HG03175 (cell line): ENCODE measurements around the gene VPS52.
"Not testable (repeated sequence)": the region's sequence is repeated elsewhere in the genome, so short reads cannot be mapped to it uniquely, and the experiment has no call there.

Experiments used
- ATAC-seq: cut with Tn5 transposase; IDR thresholded peaks from one replicate; pipeline ENCODE4 v1.9.1; 2021; ENCODE audit warnings: mild to moderate bottlenecking, moderate library complexity; ENCODE audit not compliant: unreplicated experiment

The VPS52 gene

DNA sequence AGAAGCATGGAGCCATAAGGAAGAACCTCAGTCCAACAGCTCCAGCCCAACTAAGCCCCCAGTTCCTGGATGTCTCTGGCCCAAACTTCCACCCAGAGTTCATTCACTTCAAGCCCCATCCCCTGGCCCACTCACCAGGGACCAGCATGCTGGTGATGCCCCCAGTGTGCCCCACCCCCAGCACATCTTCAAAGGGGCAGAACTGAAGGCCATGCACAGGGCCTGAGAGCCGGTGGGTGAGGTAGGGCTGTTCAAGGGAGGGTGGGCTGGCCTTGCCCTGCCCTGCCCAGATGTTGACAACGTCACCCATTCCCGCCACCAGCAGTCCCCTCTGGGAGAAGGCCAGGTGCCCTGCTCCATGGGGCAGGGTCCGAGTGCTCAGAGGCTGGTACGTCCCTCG lies 8.9 kb upstream of the VPS52 start:
- no peak for ATAC-seq

DNA sequence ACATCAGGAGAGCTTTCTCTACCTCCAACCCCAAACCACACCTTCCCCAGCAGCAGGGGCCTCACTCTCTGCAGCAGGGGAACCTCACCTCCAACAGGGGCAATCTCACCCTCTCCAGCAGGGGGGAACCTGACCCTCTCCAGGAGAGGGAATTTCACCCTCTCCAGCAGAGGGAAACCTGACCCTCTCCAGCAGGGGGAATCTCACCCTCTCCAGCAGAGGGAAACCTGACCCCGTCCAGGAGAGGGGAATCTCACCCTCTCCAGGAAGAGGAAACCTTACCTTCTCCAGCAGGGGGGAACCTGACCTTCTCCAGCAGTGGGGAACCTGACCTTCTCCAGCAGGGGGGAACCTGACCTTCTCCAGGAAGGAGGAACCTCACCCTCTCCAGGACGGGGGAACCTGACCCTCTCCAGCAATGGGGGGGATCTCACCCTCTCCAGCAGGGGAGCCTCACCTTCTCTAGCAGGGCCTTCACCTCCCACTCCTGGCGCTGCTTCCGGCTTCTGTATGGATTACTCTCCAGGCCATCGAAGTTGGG lies 8.4 kb upstream of the VPS52 start:
- ATAC-seq: no peak

DNA sequence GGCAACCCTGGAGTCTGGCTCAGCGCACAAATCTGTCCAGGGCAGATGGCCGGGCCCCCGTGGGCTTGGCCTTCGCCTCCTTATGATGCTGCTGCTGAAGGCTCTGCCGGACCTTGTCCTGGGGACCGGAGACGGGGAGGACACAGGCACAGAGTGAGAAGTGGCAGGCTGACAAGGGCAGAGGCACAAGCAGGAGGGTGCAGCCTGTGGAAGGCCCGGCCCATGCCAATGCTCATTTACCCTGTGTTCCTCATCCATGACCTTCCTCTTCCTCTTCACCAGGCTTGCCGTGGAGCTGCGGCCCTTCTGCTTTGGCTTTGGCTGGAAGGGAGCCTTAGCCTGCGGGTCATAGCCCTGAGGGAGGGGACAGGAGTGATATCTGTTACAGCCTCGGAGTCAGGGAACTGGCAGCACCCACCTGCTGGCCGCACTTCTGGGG lies 7.6 kb upstream of the VPS52 start:
- ATAC-seq: no peak

DNA sequence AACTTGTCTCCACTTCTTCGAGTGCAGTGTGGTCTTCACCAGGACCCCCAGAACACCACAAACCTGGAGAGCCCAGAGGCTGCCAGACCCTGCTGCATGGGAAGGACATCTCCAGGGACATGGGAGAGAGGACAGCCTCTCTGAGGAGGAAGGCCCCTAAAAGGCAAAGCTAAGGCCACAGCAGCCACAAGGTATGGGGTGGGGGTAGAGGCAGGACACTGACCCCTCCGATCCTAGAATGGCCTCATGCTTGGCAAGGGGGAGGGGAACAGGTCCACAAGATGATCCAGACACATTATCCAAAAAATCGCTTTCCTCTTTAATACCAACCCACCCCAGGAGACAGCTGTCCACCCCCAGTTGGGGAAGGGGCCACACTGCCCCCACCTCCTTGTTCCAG lies 7.1 kb upstream of the VPS52 start:
- no peak for ATAC-seq

DNA sequence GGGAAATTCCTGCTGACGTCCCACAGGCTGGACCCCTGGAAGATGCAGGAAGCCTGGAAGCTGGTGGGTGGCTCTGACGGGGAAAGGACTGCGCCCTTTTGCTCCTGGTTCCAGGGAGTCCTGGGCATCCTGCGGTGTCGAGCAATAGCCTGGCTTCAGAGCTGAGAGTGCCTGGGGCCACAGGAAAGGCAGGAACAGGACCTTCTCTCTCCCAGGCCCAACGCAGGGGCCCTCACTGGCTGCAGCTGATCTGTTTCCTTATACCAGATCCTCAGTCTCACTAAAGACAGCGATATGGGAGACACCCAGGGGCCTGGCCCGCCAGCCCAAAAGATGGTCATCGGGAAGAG lies 6.7 kb upstream of the VPS52 start:
- no peak for ATAC-seq

DNA sequence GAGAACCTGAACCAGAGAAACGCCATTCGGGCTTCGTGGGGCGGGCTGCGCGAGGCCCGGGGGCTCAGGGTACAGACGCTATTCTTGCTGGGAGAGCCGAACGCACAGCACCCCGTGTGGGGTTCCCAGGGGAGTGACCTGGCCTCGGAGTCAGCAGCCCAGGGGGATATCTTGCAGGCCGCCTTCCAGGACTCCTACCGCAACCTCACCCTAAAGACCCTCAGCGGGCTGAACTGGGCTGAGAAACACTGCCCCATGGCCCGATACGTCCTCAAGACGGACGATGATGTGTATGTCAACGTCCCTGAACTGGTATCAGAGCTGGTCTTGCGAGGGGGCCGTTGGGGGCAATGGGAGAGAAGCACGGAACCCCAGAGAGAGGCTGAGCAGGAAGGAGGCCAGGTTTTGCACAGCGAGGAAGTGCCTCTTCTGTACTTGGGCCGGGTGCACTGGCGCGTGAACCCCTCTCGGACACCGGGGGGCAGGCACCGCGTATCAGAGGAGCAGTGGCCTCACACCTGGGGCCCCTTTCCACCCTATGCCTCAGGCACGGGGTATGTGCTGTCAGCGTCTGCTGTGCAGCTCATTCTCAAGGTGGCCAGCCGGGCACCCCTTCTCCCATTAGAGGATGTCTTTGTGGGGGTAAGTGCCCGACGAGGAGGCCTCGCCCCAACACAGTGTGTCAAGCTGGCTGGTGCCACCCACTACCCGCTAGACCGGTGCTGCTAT lies 6.2 kb upstream of the VPS52 start:
- ATAC-seq: peak; percentile 27

DNA sequence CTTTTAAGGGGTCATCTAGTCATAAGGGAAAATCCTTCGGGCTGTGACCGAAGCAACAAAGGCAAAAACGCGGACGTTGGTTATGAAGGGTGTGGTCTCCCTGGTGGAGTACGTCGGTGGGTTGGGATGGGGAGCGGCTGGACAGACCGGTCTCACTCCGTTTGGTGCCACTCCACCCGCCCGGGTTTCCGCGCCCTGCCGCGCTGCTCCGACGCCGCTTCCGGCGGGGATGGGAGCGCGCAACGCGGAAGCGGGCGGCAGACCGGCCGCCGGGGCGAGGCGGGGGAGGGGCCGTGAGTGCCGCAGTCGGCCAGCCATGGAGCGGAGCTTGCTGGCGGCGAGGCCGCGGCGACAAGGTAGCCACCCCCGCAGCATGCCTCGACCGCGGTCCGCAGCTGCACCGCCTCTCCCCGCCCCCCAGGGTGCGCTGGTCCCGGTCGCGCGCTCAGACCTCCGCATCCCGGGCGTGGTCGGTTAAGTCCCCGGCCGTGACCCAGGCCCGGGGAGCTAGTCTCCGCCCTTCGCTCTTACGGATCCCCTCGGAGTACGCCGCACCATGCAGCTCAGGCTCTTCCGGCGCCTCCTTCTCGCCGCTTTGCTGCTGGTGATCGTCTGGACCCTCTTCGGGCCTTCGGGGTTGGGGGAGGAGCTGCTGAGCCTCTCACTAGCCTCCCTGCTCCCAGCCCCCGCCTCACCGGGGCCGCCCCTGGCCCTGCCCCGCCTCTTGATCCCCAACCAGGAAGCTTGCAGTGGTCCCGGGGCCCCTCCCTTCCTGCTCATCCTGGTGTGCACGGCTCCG lies 5.4 kb upstream of the VPS52 start, which contains the start of gene B3GALT4:
Gene B3GALT4 (plus strand): TSS at position 260 of the 799 bp plus-strand sequence. CDS start 297 bp downstream, at position 557.
- peak; percentile 52 for ATAC-seq

DNA sequence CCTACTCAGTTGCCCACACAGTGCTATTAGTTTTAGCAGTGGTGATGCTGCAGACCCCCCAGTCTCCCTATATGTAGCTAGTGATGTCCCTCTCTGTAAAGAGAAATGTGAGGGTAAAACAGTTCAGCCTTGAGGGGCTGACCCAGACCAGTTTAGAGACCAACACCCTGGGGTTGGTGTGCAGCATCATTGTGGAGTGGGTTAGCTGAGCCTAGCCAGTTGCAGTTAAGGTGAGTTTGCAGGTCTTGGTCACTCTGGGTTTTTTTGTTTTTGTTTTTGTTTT lies 4.8 kb upstream of the VPS52 start:
- ATAC-seq: no peak

DNA sequence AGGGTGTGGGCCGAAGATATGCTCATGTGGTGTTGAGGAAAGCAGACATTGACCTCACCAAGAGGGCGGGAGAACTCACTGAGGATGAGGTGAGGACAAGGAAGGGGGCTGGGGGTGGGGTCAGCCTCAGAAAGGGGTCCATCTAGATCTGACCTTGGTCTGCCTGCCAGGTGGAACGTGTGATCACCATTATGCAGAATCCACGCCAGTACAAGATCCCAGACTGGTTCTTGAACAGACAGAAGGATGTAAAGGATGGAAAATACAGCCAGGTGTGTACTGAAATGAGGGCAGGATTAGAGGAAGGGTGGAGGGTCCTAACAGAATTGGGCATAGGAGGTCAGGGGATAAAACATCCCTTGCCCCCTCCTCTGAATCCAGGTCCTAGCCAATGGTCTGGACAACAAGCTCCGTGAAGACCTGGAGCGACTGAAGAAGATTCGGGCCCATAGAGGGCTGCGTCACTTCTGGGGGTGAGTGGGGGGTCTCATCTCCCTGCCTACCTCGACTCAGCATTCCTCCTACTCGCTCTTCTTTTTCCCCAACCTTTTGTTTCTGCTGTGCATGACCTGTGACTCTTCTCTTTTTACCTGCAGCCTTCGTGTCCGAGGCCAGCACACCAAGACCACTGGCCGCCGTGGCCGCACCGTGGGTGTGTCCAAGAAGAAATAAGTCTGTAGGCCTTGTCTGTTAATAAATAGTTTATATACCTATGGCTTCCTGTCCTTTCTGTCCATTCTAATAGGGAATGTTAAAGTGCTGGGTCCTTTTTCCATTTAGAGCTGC lies 4.3 kb upstream of the VPS52 start:
- ATAC-seq: not testable (repeated sequence)

DNA sequence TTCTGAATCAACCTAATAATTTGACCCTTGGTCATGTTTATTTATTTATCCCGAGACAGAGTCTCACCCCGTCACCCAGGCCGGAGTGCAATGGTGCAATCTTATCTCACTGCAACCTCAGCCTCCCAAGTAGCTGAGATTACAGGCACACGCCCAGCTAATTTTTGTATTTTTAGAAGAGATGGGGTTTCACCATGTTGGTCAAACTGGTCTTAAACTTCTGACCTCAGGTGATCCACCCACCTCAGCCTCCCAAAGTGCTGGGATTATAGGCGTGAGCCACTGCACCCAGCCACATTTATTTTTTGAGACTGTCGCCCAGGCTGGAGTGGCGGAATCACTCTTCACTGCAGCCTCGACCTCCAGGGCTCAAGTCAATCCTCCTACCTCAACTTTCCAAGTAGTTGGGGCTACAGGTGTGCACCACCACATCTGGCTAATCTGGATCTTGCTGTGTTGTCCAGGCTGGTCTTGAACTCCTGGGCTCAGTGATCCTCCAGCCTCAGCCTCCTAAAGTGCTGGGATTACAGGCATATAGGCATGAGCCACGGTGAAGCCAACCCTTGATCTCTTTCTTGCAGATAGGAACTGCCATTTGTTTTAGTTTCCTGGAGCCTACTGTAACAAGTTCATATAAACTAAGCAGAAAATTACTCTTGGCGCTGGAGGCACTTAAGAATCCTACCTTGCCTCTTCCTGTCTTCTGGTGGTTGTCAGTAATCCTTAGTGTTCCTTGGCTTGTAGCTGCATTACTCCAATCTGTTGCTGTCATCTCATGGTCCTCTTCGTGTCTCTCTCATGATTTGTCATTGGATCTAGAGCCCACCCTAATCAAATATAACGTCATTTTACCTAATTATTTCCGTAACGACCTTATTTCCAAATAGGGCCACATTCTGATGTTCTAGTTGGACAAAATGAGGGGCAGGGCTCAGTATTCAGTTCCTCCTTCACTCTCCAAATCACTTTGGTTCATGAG lies 2.5 kb upstream of the VPS52 start:
- no peak for ATAC-seq

DNA sequence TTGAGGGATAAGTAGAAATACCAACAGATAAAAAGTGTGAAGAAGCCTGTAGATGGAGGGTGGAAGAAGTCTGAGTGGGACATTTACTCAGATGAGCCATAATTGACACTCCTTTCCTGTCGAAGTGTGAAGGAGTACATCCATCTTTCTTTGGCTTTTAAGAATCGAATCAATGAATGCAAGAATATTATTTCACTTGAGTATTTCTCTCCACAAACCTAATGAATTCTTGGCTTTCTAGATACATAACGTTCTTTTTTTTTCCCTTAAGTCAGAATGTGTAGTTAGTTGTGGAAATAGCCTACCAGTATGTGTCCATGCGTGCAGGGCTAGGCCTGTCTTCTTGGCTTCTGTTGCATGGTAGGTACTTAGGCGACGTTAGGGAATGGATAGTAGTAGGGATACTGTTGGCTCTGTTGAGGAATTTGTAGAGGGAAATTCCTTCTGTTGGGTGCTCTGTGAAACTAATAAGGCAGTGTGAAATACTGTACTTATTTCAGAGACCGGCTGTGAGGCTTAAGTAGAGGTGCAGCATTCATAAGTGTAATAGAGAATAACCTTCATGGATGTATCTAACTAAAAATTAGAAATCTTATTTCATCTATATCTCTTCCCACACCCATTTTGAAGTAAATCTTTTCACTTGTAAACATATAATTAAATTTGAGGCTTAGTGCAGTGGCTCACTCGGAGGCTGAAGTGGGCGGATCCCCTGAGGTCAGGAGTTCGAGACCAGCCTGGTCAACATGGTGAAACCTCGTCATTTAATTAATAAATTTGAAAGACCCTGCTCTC lies 1.6 kb upstream of the VPS52 start:
- ATAC-seq: no peak

DNA sequence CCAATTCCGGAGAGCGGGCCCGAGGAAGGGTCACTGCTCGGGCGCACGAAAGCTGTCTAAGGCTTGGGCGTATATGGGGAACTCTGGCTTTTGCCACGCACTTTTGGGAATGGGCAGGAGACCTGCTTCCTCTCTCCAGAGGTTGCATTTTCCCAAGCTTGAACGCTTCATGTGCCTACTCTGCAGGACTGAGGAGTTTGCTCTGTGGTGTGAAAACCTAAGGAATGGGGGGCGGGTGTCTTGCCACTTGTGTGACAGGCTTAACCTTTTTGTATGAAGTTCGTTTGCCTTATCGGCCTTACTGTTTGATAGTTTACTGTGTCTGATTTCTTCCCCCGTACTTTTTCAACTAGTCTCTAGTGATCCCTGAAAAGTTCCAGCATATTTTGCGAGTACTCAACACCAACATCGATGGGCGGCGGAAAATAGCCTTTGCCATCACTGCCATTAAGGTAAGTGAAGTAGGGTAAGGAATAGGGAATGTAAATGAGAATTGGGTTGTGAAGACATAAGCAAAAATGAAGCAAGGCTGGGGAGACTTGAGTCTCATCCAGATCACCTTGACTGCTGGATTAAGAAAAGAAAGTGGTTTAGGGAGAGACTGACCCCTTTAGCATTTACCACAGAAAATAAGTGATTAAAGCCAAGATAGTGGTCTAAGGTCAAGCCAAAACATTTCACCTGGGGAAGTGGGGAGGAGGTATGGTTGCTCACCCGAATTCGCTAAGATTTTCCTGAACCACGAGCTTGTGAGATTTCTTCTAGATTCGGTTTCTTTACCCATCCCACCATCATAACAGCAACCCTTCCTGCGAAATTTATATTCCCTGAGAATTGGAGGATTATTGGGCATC lies 826 bp upstream of the VPS52 start:
- peak; percentile 13 for ATAC-seq

DNA sequence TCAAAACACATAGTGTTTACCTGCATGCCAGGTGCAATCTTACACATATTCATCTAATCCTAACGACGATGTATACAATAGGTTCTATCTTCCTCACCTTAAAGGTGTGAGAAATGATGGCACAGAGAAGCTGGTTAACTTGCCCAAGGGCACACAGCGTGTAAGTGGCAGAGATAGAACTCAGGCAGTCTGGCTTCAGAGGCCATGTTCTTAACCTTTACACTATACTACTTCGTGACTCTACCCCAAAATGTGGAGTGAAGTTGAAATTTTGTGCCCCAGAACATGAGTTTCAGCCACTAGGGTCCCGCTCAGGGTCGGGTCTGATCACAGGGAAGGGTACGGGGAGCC lies 584 bp downstream of the VPS52 start:
- peak; percentile 15 for ATAC-seq

DNA sequence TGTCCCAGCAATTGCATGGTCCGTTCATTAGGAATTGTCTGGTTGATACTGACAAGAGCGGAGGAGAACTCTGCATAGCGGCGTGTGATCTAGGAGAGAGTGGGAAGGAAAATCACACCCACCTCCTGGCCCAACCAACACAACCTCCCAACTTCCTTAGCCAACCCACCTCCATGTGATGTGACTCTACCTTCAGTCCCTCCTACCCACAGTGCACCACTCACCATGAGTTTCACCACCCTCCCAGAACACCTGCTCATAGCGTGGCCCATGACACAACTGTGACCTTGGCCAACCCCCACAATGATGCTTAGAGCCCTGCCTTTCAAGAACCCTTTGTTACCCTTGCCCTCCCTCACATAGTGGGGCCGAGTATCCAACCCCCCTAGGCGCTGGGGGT lies 7.7 kb downstream of the VPS52 start:
- no peak for ATAC-seq

DNA sequence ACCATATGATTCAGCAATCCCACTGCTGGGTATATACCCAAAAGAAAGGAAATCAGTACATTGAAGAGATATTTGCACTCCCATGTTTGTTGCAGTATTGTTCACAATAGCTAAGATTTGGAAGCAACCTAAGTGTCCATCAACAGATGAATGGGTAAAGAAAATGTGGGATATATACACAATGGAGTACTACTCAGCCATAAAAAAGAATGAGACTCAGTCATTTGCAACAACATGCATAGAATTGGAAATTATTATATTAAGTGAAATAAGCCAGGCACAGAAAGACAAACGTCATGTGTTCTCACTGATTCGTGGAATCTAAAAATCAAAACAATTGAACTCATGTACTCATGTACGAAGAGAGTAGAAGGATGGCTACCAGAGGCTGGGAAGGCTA lies 9.2 kb downstream of the VPS52 start:
- not testable (repeated sequence) for ATAC-seq

DNA sequence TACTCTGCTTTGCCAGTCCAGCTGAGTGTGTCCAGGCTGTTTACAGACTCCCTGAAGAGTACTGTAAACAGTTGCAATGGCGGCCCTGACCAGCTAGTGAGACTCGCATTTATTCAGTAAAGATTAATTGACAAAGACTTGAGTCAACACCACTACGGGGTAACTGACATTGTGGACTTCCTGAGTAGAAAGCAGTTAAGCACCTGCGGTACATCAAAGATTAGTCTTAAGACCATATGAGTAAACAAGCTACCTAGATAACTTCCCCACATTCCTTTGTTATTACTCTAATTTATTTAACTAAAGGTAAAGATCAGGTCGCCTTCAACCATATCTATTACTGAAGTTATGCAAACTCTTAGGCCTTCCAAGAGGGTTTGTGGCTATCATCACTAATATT lies 12.6 kb downstream of the VPS52 start:
- ATAC-seq: no peak

DNA sequence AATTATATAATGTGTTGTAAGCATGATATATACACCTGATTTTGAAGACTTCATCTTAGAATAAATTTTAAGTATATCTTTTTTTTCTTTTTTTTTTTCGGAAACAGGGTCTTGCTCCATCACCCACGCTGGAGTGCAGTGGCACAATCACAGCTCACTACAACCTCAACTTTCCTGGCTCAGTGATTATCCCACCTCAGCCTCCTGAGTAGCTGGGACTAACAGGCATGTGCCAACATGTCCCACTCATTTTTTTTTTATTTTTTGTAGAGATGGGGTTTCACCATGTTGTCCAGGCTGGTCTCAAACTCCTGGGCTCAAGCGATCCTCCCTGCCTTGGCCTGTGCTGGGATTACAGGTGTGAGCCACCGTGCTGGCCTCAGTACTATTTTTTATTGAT lies 17.1 kb downstream of the VPS52 start:
- ATAC-seq: no peak

DNA sequence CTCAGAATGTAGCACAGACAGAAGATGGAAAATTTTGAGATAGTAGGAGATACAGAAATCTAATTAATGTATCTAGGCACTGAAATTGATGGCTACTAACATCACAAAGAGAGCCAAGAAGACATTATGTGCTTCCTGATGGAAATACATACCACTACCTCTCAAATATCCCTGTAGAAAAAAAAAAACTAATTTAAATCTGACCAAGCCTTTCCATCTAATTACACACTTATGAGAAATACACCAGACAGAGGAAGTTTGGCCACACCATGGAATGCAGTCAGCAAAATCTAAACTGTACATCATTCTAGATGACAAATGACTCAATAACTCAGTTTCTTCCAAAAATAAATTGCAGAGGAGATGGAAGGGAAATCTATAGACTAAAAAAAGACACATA lies 18.9 kb downstream of the VPS52 start:
- ATAC-seq: no peak
